SK-N-SH treated with all-trans-retinoic acid at 6 μM for 48 hours (cell line): ENCODE data around the gene ABCA9.

Experiments used
- ATAC-seq: fragments of 200-7000 bp; cut with Tn5 transposase; 3 replicates; pipeline ENCODE4 v1.9.1; 2020; ENCODE audit warnings: mild to moderate bottlenecking, moderate library complexity
- ARNTL ChIP-seq: fragments of 450-650 bp; formaldehyde crosslinking; IDR thresholded peaks from 2 replicates; pipeline ENCODE4 v1.5.0; 2020; ENCODE audit warnings: low read depth, mild to moderate bottlenecking, moderate library complexity, borderline replicate concordance
- BACH2 ChIP-seq: fragments of 250-450 bp; sonication (Bioruptor Pico); IDR thresholded peaks from 2 replicates; pipeline ENCODE4 v1.9.0; 2021; ENCODE audit warnings: mild to moderate bottlenecking, borderline replicate concordance
- CSDC2 ChIP-seq: fragments of 250-450 bp; sonication (Bioruptor Pico); IDR thresholded peaks from 2 replicates; pipeline ENCODE4 v1.5.0; 2020; ENCODE audit warnings: mild to moderate bottlenecking, moderate library complexity
- ESRRG ChIP-seq: fragments of 250-450 bp; sonication (Bioruptor Pico); IDR thresholded peaks from 2 replicates; pipeline ENCODE4 v1.6.1; 2021; ENCODE audit warnings: mild to moderate bottlenecking
- GLIS3 ChIP-seq: fragments of 250-450 bp; sonication (Bioruptor Pico); IDR thresholded peaks from 2 replicates; pipeline ENCODE4 v1.5.0; 2020; ENCODE audit warnings: mild to moderate bottlenecking, moderate library complexity
- ISL1 ChIP-seq: fragments of 250-450 bp; sonication (Bioruptor Pico); IDR thresholded peaks from 2 replicates; pipeline ENCODE4 v2.1.2; 2022; ENCODE audit warnings: mild to moderate bottlenecking, moderate library complexity
- OSR1 ChIP-seq: fragments of 250-450 bp; sonication (Bioruptor Pico); IDR thresholded peaks from 2 replicates; pipeline ENCODE4 v1.8.0; 2022; ENCODE audit warnings: moderate library complexity, mild to moderate bottlenecking, inconsistent platforms
- PPARA ChIP-seq: fragments of 250-450 bp; sonication (Bioruptor Pico); IDR thresholded peaks from 2 replicates; pipeline ENCODE4 v1.5.0; 2020; ENCODE audit warnings: mild to moderate bottlenecking, borderline replicate concordance
- RARB ChIP-seq: fragments of 250-450 bp; sonication (Bioruptor Pico); IDR thresholded peaks from 2 replicates; pipeline ENCODE4 v1.8.0; 2021; ENCODE audit warnings: mild to moderate bottlenecking, moderate library complexity
- SNAI2 ChIP-seq: fragments of 250-450 bp; sonication (Bioruptor Pico); IDR thresholded peaks from 2 replicates; pipeline ENCODE4 v1.5.0; 2020; ENCODE audit warnings: mild to moderate bottlenecking, moderate library complexity
- TCF4 ChIP-seq: fragments of 250-450 bp; sonication (Bioruptor Pico); IDR thresholded peaks from 2 replicates; pipeline ENCODE4 v1.8.0; 2021; ENCODE audit warnings: mild to moderate bottlenecking, moderate library complexity, borderline replicate concordance
- TOX ChIP-seq: fragments of 250-450 bp; sonication (Bioruptor Pico); IDR thresholded peaks from 2 replicates; pipeline ENCODE4 v1.8.0; 2021; ENCODE audit warnings: mild to moderate bottlenecking, moderate library complexity, borderline replicate concordance
- ZC3H10 ChIP-seq: fragments of 250-450 bp; sonication (Bioruptor Pico); IDR thresholded peaks from 2 replicates; pipeline ENCODE4 v1.5.1; 2021; ENCODE audit warnings: mild to moderate bottlenecking, moderate library complexity
- ZFP3 ChIP-seq: fragments of 250-450 bp; sonication (Bioruptor Pico); IDR thresholded peaks from 2 replicates; pipeline ENCODE4 v1.5.0; 2020; ENCODE audit warnings: mild to moderate bottlenecking, moderate library complexity
- ZFP30 ChIP-seq: fragments of 450-650 bp; formaldehyde crosslinking; IDR thresholded peaks from 2 replicates; pipeline ENCODE4 v1.5.0; 2022; ENCODE audit warnings: mild to moderate bottlenecking, moderate library complexity
- ZNF565 ChIP-seq: fragments of 450-650 bp; formaldehyde crosslinking; conservative IDR thresholded peaks from 2 replicates; pipeline ENCODE4 v1.5.0; 2020; ENCODE audit warnings: low read depth, mild to moderate bottlenecking, moderate library complexity
- ZNF70 ChIP-seq: fragments of 450-650 bp; formaldehyde crosslinking; IDR thresholded peaks from 2 replicates; pipeline ENCODE4 v1.5.0; 2020; ENCODE audit warnings: mild to moderate bottlenecking, moderate library complexity
- ZNF8 ChIP-seq: fragments of 450-650 bp; formaldehyde crosslinking; IDR thresholded peaks from 2 replicates; pipeline ENCODE4 v1.5.0; 2020; ENCODE audit warnings: mild to moderate bottlenecking, moderate library complexity
- TF ChIP-seq, protein P1 (sequence below): fragments of 250-450 bp; sonication (Bioruptor Pico); IDR thresholded peaks from 2 replicates; pipeline ENCODE4 v1.8.0; 2020; ENCODE audit warnings: mild to moderate bottlenecking, moderate library complexity, borderline replicate concordance
- TF ChIP-seq, protein P2 (sequence below): fragments of 250-450 bp; sonication (Bioruptor Pico); IDR thresholded peaks from 2 replicates; pipeline ENCODE4 v1.5.1; 2020; ENCODE audit warnings: low read depth, mild to moderate bottlenecking, moderate library complexity
- TF ChIP-seq, protein P3 (sequence below): fragments of 250-450 bp; sonication (Bioruptor Pico); IDR thresholded peaks from 2 replicates; pipeline ENCODE4 v1.8.0; 2021; ENCODE audit warnings: low read depth, mild to moderate bottlenecking, moderate library complexity, borderline replicate concordance
- TF ChIP-seq, protein P4 (sequence below): fragments of 250-450 bp; sonication (Bioruptor Pico); IDR thresholded peaks from 2 replicates; pipeline ENCODE4 v1.5.0; 2020; ENCODE audit warnings: mild to moderate bottlenecking, moderate library complexity

ABCA9 gene

DNA sequence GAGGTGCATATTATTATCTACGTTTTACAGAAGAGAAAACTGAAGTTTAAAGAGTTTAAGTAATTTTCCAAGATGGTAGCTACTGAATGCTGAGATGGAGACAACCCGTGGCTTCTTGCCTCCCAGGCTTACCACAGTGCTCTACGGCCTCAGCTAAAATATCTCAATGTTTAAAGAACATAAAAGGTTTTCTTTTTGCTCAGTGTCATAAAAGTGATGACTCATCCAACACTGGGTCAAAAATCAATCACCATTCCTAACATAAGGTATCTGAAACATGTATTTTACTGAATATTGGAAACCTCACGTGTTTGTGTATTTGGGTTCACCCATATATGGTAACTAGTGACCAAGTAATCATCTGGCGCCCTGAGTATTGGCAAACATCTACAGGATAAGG lies 18.4 kb downstream of the ABCA9 start:
- no peak for ATAC-seq
- TF ChIP-seq ZFP30 (no peak), RARB (CRISPR knock-in tag) (no peak), ISL1 (CRISPR knock-in tag) (no peak), ZNF565 (CRISPR knock-in tag) (no peak), TOX (CRISPR knock-in tag) (no peak), OSR1 (CRISPR knock-in tag) (no peak), ZFP3 (no peak), PPARA (CRISPR knock-in tag) (no peak)
- TF ChIP-seq, protein P1, sequence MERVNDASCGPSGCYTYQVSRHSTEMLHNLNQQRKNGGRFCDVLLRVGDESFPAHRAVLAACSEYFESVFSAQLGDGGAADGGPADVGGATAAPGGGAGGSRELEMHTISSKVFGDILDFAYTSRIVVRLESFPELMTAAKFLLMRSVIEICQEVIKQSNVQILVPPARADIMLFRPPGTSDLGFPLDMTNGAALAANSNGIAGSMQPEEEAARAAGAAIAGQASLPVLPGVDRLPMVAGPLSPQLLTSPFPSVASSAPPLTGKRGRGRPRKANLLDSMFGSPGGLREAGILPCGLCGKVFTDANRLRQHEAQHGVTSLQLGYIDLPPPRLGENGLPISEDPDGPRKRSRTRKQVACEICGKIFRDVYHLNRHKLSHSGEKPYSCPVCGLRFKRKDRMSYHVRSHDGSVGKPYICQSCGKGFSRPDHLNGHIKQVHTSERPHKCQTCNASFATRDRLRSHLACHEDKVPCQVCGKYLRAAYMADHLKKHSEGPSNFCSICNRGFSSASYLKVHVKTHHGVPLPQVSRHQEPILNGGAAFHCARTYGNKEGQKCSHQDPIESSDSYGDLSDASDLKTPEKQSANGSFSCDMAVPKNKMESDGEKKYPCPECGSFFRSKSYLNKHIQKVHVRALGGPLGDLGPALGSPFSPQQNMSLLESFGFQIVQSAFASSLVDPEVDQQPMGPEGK (CRISPR knock-in tag) = no peak
- TF ChIP-seq, protein P2, sequence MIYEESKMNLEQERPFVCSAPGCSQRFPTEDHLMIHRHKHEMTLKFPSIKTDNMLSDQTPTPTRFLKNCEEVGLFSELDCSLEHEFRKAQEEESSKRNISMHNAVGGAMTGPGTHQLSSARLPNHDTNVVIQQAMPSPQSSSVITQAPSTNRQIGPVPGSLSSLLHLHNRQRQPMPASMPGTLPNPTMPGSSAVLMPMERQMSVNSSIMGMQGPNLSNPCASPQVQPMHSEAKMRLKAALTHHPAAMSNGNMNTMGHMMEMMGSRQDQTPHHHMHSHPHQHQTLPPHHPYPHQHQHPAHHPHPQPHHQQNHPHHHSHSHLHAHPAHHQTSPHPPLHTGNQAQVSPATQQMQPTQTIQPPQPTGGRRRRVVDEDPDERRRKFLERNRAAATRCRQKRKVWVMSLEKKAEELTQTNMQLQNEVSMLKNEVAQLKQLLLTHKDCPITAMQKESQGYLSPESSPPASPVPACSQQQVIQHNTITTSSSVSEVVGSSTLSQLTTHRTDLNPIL = no peak
- TF ChIP-seq, protein P3, sequence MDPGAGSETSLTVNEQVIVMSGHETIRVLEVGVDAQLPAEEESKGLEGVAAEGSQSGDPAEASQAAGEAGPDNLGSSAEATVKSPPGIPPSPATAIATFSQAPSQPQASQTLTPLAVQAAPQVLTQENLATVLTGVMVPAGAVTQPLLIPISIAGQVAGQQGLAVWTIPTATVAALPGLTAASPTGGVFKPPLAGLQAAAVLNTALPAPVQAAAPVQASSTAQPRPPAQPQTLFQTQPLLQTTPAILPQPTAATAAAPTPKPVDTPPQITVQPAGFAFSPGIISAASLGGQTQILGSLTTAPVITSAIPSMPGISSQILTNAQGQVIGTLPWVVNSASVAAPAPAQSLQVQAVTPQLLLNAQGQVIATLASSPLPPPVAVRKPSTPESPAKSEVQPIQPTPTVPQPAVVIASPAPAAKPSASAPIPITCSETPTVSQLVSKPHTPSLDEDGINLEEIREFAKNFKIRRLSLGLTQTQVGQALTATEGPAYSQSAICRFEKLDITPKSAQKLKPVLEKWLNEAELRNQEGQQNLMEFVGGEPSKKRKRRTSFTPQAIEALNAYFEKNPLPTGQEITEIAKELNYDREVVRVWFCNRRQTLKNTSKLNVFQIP = no peak
- TF ChIP-seq, protein P4, sequence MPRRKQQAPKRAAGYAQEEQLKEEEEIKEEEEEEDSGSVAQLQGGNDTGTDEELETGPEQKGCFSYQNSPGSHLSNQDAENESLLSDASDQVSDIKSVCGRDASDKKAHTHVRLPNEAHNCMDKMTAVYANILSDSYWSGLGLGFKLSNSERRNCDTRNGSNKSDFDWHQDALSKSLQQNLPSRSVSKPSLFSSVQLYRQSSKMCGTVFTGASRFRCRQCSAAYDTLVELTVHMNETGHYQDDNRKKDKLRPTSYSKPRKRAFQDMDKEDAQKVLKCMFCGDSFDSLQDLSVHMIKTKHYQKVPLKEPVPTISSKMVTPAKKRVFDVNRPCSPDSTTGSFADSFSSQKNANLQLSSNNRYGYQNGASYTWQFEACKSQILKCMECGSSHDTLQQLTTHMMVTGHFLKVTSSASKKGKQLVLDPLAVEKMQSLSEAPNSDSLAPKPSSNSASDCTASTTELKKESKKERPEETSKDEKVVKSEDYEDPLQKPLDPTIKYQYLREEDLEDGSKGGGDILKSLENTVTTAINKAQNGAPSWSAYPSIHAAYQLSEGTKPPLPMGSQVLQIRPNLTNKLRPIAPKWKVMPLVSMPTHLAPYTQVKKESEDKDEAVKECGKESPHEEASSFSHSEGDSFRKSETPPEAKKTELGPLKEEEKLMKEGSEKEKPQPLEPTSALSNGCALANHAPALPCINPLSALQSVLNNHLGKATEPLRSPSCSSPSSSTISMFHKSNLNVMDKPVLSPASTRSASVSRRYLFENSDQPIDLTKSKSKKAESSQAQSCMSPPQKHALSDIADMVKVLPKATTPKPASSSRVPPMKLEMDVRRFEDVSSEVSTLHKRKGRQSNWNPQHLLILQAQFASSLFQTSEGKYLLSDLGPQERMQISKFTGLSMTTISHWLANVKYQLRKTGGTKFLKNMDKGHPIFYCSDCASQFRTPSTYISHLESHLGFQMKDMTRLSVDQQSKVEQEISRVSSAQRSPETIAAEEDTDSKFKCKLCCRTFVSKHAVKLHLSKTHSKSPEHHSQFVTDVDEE (CRISPR knock-in tag) = no peak

DNA sequence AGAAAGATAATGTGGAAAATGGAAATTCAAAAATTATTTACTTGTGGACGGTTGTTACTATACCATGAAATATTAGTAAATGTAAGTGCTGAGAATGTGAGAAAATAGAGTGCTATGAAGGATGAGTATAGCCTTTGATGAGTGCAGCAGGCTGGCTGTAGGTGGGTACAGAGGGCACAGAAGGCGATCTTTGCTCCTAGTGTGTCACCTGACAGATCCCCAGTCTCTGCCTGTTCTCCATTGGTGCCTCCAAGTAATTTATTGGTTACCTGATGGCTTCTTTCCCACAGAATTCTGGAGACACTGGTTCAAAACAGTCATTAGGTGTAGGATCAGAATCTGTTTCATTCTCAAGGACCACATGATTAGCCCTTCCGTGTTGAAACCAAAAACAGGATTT lies 28.9 kb downstream of the ABCA9 start:
- no peak for TF ChIP-seq GLIS3
- no peak for TF ChIP-seq ZNF70 (CRISPR knock-in tag)
- TF ChIP-seq ZNF565 (CRISPR knock-in tag) = no peak
- no peak for TF ChIP-seq ARNTL
- no peak for TF ChIP-seq CSDC2 (CRISPR knock-in tag)
- TF ChIP-seq TOX (CRISPR knock-in tag) = no peak
- no peak for TF ChIP-seq ZC3H10 (CRISPR knock-in tag)
- TF ChIP-seq TCF4 (CRISPR knock-in tag) = no peak
- no peak for TF ChIP-seq ZNF8 (CRISPR knock-in tag)
- TF ChIP-seq, protein P1 (CRISPR knock-in tag) = no peak
- no peak for ATAC-seq

DNA sequence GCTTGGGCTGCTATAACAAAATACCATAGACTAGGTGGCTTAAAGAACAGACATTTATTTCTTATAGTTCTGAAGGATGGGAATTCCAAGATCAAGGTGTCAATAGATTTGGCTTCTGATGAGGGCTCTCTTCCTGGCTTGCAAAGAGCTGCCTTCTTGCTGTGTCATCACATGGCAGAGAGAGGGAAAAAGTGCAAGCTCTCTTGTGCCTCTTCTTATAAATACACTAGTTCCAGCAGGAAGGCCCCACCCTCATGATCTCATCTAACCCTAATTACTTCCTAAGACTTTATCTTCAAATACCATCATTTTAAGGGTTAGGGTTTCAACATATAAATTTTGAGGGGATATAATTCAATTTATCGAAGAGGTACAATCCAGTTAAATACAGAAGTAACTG lies 30.6 kb downstream of the ABCA9 start:
- no peak for TF ChIP-seq SNAI2
- TF ChIP-seq CSDC2 (CRISPR knock-in tag) = no peak
- TF ChIP-seq, protein P2 = no peak
- TF ChIP-seq ZNF70 (CRISPR knock-in tag) = no peak
- TF ChIP-seq ZNF565 (CRISPR knock-in tag) = no peak
- no peak for TF ChIP-seq TOX (CRISPR knock-in tag)
- TF ChIP-seq ESRRG = no peak
- TF ChIP-seq BACH2 (CRISPR knock-in tag) = no peak
- no peak for TF ChIP-seq ZFP3
- ATAC-seq = no peak
